A549 (cell line): Measurements from ENCODE around the gene DACH2. TPM values are rescaled to one million over a fixed set of nuclear protein-coding genes. Genes with fewer than 3 reads are reported as not detected.

Source experiments
- BHLHE40 ChIP-seq: IDR thresholded peaks from 2 replicates; pipeline ENCODE4 v1.6.1; 2012; ENCODE audit warnings: low read depth, low read length, inconsistent platforms
- CBX2 ChIP-seq: fragments of 200-600 bp; sonication (generic); IDR thresholded peaks from 2 replicates; pipeline ENCODE4 v1.6.1; 2016; ENCODE audit warnings: low read depth, mild to moderate bottlenecking, borderline replicate concordance
- CBX8 ChIP-seq: fragments of 200-600 bp; sonication (generic); IDR thresholded peaks from 2 replicates; pipeline ENCODE4 v1.6.1; 2016
- CEBPB ChIP-seq, 2 experiments: fragments of >200 bp in 1 of 2; sonication (Bioruptor Twin) in 1 of 2; formaldehyde crosslinking in 1 of 2; IDR thresholded peaks; 2 replicates each; pipeline ENCODE4 v1.6.1; 2012 to 2016
- CHD2 ChIP-seq: fragments of 150-350 bp; IDR thresholded peaks from 2 replicates; pipeline ENCODE4 v1.6.1; 2014; ENCODE audit warnings: low read length; ENCODE audit not compliant: partially characterized antibody
- EHF ChIP-seq: fragments of 250-450 bp; sonication (Bioruptor Pico); IDR thresholded peaks from 2 replicates; pipeline ENCODE4 v1.5.0; 2020; ENCODE audit warnings: mild to moderate bottlenecking
- EHMT2 ChIP-seq: fragments of 200-600 bp; sonication (generic); IDR thresholded peaks from 2 replicates; pipeline ENCODE4 v1.6.1; 2016; ENCODE audit warnings: antibody characterized with exemption, low read depth, mild to moderate bottlenecking, moderate library complexity
- EP300 ChIP-seq, 2 experiments: fragments of >200 bp; sonication (Bioruptor Twin); formaldehyde crosslinking; IDR thresholded peaks; 2 replicates in 1 of 2; 3 replicates in 1 of 2; pipeline ENCODE4 v1.6.1; 2016 to 2017
- ESRRA ChIP-seq: fragments of 150-350 bp; IDR thresholded peaks from 2 replicates; pipeline ENCODE4 v1.6.1; 2014; ENCODE audit warnings: mild to moderate bottlenecking, low read length, borderline replicate concordance
- FOXS1 ChIP-seq: fragments of 250-450 bp; sonication (Bioruptor Pico); IDR thresholded peaks from 2 replicates; pipeline ENCODE4 v1.5.0; 2020; ENCODE audit warnings: mild to moderate bottlenecking, moderate library complexity
- GATA3 ChIP-seq: IDR thresholded peaks from 2 replicates; pipeline ENCODE4 v1.6.1; 2012; ENCODE audit warnings: borderline replicate concordance
- HDAC2 ChIP-seq: fragments of 200-600 bp; sonication (generic); IDR thresholded peaks from 2 replicates; pipeline ENCODE4 v1.6.1; 2016
- HEYL ChIP-seq: fragments of 250-450 bp; sonication (Bioruptor Pico); IDR thresholded peaks from 2 replicates; pipeline ENCODE4 v1.8.0; 2021; ENCODE audit warnings: mild to moderate bottlenecking, moderate library complexity
- HOXA7 ChIP-seq: fragments of 250-450 bp; sonication (Bioruptor Pico); IDR thresholded peaks from 2 replicates; pipeline ENCODE4 v1.5.0; 2020; ENCODE audit warnings: mild to moderate bottlenecking, moderate library complexity
- HOXB13 ChIP-seq: fragments of 250-450 bp; sonication (Bioruptor Pico); IDR thresholded peaks from 2 replicates; pipeline ENCODE4 v1.5.0; 2020; ENCODE audit warnings: low read depth, mild to moderate bottlenecking, moderate library complexity
- JUN ChIP-seq, 2 experiments: fragments of >200 bp; sonication (Bioruptor Twin); formaldehyde crosslinking; IDR thresholded peaks; 2 replicates in 1 of 2; 3 replicates in 1 of 2; pipeline ENCODE4 v1.6.1; 2016 to 2017
- JUNB ChIP-seq: fragments of >200 bp; sonication (Bioruptor Twin); formaldehyde crosslinking; IDR thresholded peaks from 2 replicates; pipeline ENCODE4 v1.6.1; 2016
- KDM1A ChIP-seq: fragments of 200-600 bp; sonication (generic); IDR thresholded peaks from 2 replicates; pipeline ENCODE4 v1.6.1; 2016; ENCODE audit warnings: low read depth, mild to moderate bottlenecking
- MAFK ChIP-seq: fragments of 450-650 bp; IDR thresholded peaks from 2 replicates; pipeline ENCODE4 v1.6.1; 2014; ENCODE audit not compliant: partially characterized antibody
- NFE2L2 ChIP-seq: fragments of 150-350 bp; conservative IDR thresholded peaks from 2 replicates; pipeline ENCODE4 v1.6.1; 2014; ENCODE audit warnings: low read length
- NPAS2 ChIP-seq: fragments of 250-450 bp; sonication (Bioruptor Pico); IDR thresholded peaks from 2 replicates; pipeline ENCODE4 v1.8.0; 2022; ENCODE audit warnings: mild to moderate bottlenecking, moderate library complexity, borderline replicate concordance
- NR3C1 ChIP-seq: fragments of >200 bp; sonication (Bioruptor Twin); formaldehyde crosslinking; IDR thresholded peaks from 3 replicates; pipeline ENCODE4 v1.6.1; 2017
- PHF8 ChIP-seq: fragments of 200-600 bp; sonication (generic); IDR thresholded peaks from 2 replicates; pipeline ENCODE4 v1.6.1; 2016; ENCODE audit warnings: low read depth, mild to moderate bottlenecking, antibody characterized with exemption, moderate library complexity, borderline replicate concordance
- POLR2A ChIP-seq: IDR thresholded peaks from 2 replicates; pipeline ENCODE4 v1.6.1; 2012; ENCODE audit warnings: mild to moderate bottlenecking, low read length
- RAD21 ChIP-seq, 2 experiments: fragments of >200 bp in 1 of 2; sonication (Bioruptor Twin) in 1 of 2; formaldehyde crosslinking in 1 of 2; IDR thresholded peaks in 1 of 2; conservative IDR thresholded peaks in 1 of 2; 2 replicates in 1 of 2; 3 replicates in 1 of 2; pipeline ENCODE4 v1.6.1; 2012 to 2018; ENCODE audit warnings: inconsistent platforms in 1 of 2
- RARB ChIP-seq: fragments of 250-450 bp; sonication (Bioruptor Pico); IDR thresholded peaks from 2 replicates; pipeline ENCODE4 v1.8.0; 2021; ENCODE audit warnings: mild to moderate bottlenecking, moderate library complexity
- RFX5 ChIP-seq: fragments of 450-650 bp; IDR thresholded peaks from 2 replicates; pipeline ENCODE4 v1.7.1; 2014; ENCODE audit warnings: antibody characterized with exemption, mild to moderate bottlenecking, moderate library complexity
- SMC3 ChIP-seq: fragments of >200 bp; sonication (Bioruptor Twin); formaldehyde crosslinking; IDR thresholded peaks from 3 replicates; pipeline ENCODE4 v1.6.1; 2018; ENCODE audit warnings: inconsistent platforms
- TFCP2L1 ChIP-seq: fragments of 250-450 bp; sonication (Bioruptor Pico); IDR thresholded peaks from 2 replicates; pipeline ENCODE4 v1.5.0; 2021; ENCODE audit warnings: mild to moderate bottlenecking
- ZFP36 ChIP-seq: fragments of 450-650 bp; IDR thresholded peaks from 2 replicates; pipeline ENCODE4 v1.6.1; 2014; ENCODE audit warnings: borderline replicate concordance; ENCODE audit not compliant: partially characterized antibody
- ZNF302 ChIP-seq: fragments of 250-450 bp; sonication (Bioruptor Pico); IDR thresholded peaks from 2 replicates; pipeline ENCODE4 v1.9.0; 2021; ENCODE audit warnings: inconsistent platforms, mild to moderate bottlenecking, moderate library complexity
- polyA plus RNA-seq, 4 experiments: library from polyadenylated mRNA; depleted of rRNA in 3 of 4; stranded (reverse); fragments of >200 nt; fragmentation: RNase III in 1 of 4; extraction: RNeasy Plus Mini Kit Qiagen cat#74134 plus additional on column Dnase treatment in 1 of 4; gene quantifications; 2 replicates in 3 of 4; 3 replicates in 1 of 4; pipeline ENCODE4 v1.2.3, GENCODE V29; 2011 to 2017
- TF ChIP-seq, protein P1 (sequence below): IDR thresholded peaks from 2 replicates; pipeline ENCODE4 v1.6.1; 2012
- TF ChIP-seq, protein P2 (sequence below): fragments of 250-450 bp; sonication (Bioruptor Pico); IDR thresholded peaks from 2 replicates; pipeline ENCODE4 v1.5.0; 2021; ENCODE audit warnings: mild to moderate bottlenecking, moderate library complexity, borderline replicate concordance
- TF ChIP-seq, protein P3 (sequence below): fragments of >200 bp; sonication (Bioruptor Twin); formaldehyde crosslinking; IDR thresholded peaks from 2 replicates; pipeline ENCODE4 v1.6.1; 2016
- TF ChIP-seq, protein P4 (sequence below): fragments of >200 bp; sonication (Bioruptor Twin); formaldehyde crosslinking; IDR thresholded peaks from 3 replicates; pipeline ENCODE4 v1.5.1; 2016
- TF ChIP-seq, protein P5 (sequence below): IDR thresholded peaks from 2 replicates; pipeline ENCODE4 v1.6.1; 2012

Gene DACH2
- polyA plus RNA-seq, 2 of the 4 experiments (the other 2 are of a cell fraction) = 0.04 TPM; not detected in 1

DNA sequence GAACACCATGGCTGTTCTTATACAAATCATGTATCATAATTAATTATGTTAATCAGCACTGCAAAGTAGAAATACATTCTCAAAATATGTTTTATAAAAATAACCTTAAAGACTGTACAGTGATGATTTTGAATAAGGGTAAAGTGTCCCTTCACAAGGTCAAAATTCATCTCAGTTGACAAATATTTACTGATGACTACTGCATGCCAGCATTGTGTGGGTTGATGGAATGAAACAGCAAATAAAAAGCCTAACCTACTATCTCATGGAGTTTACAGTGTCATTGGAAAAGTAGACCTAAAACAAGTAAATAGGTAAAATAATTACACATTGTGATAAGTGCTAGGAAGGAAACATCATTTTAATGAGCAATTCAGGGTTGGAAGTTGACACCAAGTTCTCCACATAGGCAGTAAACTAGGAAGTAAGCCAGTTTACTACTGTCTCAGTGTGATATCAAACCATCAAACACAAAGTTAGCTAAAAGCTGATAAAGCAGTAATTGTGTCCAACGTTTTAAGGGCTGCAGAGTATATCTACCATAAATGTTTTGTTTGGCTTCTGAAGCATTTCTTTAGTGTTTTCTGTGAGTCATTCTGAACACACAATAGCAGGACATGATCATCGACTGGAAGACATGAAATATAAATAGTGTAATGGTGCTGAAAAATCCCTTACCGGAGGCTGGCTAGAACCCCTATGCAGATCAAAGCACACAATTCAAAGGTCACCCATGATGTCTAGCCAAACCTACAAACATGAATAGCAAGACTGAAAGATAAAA, 221.8 kb downstream of the DACH2 start (continued):
- TF ChIP-seq, protein P1, sequence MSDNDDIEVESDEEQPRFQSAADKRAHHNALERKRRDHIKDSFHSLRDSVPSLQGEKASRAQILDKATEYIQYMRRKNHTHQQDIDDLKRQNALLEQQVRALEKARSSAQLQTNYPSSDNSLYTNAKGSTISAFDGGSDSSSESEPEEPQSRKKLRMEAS = no peak
- no peak for TF ChIP-seq SMC3
- TF ChIP-seq, protein P2, sequence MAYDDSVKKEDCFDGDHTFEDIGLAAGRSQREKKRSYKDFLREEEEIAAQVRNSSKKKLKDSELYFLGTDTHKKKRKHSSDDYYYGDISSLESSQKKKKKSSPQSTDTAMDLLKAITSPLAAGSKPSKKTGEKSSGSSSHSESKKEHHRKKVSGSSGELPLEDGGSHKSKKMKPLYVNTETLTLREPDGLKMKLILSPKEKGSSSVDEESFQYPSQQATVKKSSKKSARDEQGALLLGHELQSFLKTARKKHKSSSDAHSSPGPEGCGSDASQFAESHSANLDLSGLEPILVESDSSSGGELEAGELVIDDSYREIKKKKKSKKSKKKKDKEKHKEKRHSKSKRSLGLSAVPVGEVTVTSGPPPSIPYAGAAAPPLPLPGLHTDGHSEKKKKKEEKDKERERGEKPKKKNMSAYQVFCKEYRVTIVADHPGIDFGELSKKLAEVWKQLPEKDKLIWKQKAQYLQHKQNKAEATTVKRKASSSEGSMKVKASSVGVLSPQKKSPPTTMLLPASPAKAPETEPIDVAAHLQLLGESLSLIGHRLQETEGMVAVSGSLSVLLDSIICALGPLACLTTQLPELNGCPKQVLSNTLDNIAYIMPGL (CRISPR knock-in tag) = no peak
- no peak for TF ChIP-seq EHMT2
- no peak for TF ChIP-seq ZNF302
- no peak for TF ChIP-seq RFX5
- TF ChIP-seq CBX2 = no peak
- TF ChIP-seq JUN (IDR thresholded peaks at IDR 0.05) = peak; percentile 27 to 38; a peak in 2 of 5 replicates
- no peak for TF ChIP-seq ZFP36
- TF ChIP-seq, protein P3, sequence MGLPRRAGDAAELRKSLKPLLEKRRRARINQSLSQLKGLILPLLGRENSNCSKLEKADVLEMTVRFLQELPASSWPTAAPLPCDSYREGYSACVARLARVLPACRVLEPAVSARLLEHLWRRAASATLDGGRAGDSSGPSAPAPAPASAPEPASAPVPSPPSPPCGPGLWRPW = no peak
- TF ChIP-seq, protein P4, sequence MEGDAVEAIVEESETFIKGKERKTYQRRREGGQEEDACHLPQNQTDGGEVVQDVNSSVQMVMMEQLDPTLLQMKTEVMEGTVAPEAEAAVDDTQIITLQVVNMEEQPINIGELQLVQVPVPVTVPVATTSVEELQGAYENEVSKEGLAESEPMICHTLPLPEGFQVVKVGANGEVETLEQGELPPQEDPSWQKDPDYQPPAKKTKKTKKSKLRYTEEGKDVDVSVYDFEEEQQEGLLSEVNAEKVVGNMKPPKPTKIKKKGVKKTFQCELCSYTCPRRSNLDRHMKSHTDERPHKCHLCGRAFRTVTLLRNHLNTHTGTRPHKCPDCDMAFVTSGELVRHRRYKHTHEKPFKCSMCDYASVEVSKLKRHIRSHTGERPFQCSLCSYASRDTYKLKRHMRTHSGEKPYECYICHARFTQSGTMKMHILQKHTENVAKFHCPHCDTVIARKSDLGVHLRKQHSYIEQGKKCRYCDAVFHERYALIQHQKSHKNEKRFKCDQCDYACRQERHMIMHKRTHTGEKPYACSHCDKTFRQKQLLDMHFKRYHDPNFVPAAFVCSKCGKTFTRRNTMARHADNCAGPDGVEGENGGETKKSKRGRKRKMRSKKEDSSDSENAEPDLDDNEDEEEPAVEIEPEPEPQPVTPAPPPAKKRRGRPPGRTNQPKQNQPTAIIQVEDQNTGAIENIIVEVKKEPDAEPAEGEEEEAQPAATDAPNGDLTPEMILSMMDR = no peak
- TF ChIP-seq CBX8 = no peak
- TF ChIP-seq HEYL (CRISPR knock-in tag) = no peak
- TF ChIP-seq NR3C1 = no peak
- no peak for TF ChIP-seq KDM1A
- TF ChIP-seq NFE2L2 = no peak
- no peak for TF ChIP-seq PHF8
- TF ChIP-seq CHD2 = no peak
- no peak for TF ChIP-seq EHF (CRISPR knock-in tag)
- no peak for TF ChIP-seq HOXB13 (CRISPR knock-in tag)
- peak; percentile 60 to 76; a peak in 3 of 5 replicates for TF ChIP-seq EP300 (IDR thresholded peaks at IDR 0.05)
- TF ChIP-seq HOXA7 = no peak
- peak; percentile 58 for TF ChIP-seq MAFK
- no peak for TF ChIP-seq HDAC2
- no peak for TF ChIP-seq RARB (CRISPR knock-in tag)
- no peak for TF ChIP-seq NPAS2 (CRISPR knock-in tag)
- no peak for TF ChIP-seq CEBPB (IDR thresholded peaks at IDR 0.05)
- no peak for TF ChIP-seq POLR2A
- TF ChIP-seq, protein P5, sequence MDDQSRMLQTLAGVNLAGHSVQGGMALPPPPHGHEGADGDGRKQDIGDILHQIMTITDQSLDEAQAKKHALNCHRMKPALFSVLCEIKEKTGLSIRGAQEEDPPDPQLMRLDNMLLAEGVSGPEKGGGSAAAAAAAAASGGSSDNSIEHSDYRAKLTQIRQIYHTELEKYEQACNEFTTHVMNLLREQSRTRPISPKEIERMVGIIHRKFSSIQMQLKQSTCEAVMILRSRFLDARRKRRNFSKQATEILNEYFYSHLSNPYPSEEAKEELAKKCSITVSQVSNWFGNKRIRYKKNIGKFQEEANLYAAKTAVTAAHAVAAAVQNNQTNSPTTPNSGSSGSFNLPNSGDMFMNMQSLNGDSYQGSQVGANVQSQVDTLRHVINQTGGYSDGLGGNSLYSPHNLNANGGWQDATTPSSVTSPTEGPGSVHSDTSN = no peak
- peak; percentile 66; the same call in 1 of the 2 replicates for TF ChIP-seq JUNB
- TF ChIP-seq TFCP2L1 (CRISPR knock-in tag) = no peak
- no peak for TF ChIP-seq BHLHE40
- no peak for TF ChIP-seq ESRRA
- no peak; a peak in 1 of 5 replicates for TF ChIP-seq RAD21 (conservative IDR thresholded peaks at IDR 0.05 in 1 of 2, IDR thresholded peaks at IDR 0.05 in 1 of 2)
- TF ChIP-seq FOXS1 (CRISPR knock-in tag) = no peak
- peak; percentile 48; the same call in 1 of the 2 replicates for TF ChIP-seq GATA3
